ENCODE measurements around the gene IFFO2. TPM values are rescaled to one million over a fixed set of nuclear protein-coding genes. Genes with fewer than 3 reads are reported as not detected.

IFFO2 gene
- total and polyA plus RNA-seq, 2 donors (not counting 1 experiment from before 2014, with no cell fraction given): 16.8 to 19.2 TPM

GRCh38 chr1:18881164-18881563, 75.3 kb downstream of the IFFO2 start:
- no peaks in the 10 kb centered on the region for H3K27me3 ChIP-seq (replicated peaks in 1 of 4; ENCODE audit: control extremely low read depth in 1 of 4, control insufficient read depth in 3 of 4, insufficient read depth in 4 of 4, low read length in 3 of 4)
- DNase-seq (no peak), ATAC-seq (ENCODE audit: low read depth) (no peak)
- no peak overlapping the region for H3K4me2 ChIP-seq (replicated peaks; ENCODE audit: low read depth, low read length, poor library complexity, severe bottlenecking)
- H3K9ac ChIP-seq (ENCODE audit: low read length): no peak overlapping the region
- no peaks in the 10 kb centered on the region for H4K20me1 ChIP-seq (ENCODE audit: control insufficient read depth, insufficient read depth, low read length, poor library complexity, severe bottlenecking)
- Mint-ChIP-seq H3K9me3 (ENCODE audit: insufficient read depth) (no peaks in the 10 kb centered on the region), H3K4me3 (no peak overlapping the region), H3K27me3 (no peaks in the 10 kb centered on the region), H3K4me1 (no peaks in the 10 kb centered on the region), H3K27ac (no peak overlapping the region)
- no peaks in the 10 kb centered on the region for H3K36me3 ChIP-seq (replicated peaks in 1 of 2; ENCODE audit: control extremely low read depth in 1 of 2, control insufficient read depth in 1 of 2, extremely low read depth in 1 of 2, insufficient read depth in 2 of 2, low read length in 1 of 2)
- no peaks in the 10 kb centered on the region for H3K79me2 ChIP-seq (ENCODE audit: control insufficient read depth, insufficient read depth, low read length)
- POLR2A ChIA-PET: no interaction called here
- CTCF ChIA-PET: interaction anchor here (6.1 kb wide), 1 partner anchor 93 kb away, joined by 91 read pairs; no protein-coding TSS in a partner anchor
- intact Hi-C loops (cut with micrococcal nuclease): no loop called here
- no peak overlapping the region for H3K4me3 ChIP-seq (ENCODE audit: control extremely low read depth in 1 of 5, extremely low read depth in 1 of 5, insufficient read depth in 1 of 5, low read depth in 2 of 5, low read length in 4 of 5)
- TF ChIP-seq EZH2 (IDR thresholded peaks at IDR 0.05; ENCODE audit: borderline replicate concordance, insufficient read depth, low read depth, low read length, poor library complexity, severe bottlenecking) (no peak), CTCF (IDR thresholded peaks at IDR 0.05) (no peak)
- H3K27ac ChIP-seq (ENCODE audit: low read length in 2 of 2): no peak overlapping the region
- no peaks in the 10 kb centered on the region for H3K9me3 ChIP-seq (ENCODE audit: control extremely low read depth in 1 of 3, control insufficient read depth in 2 of 3, insufficient read depth in 1 of 3, low read length in 2 of 3)
- H2AFZ ChIP-seq (ENCODE audit: insufficient read depth, low read depth, low read length, poor library complexity, severe bottlenecking): no peak overlapping the region
- WGBS (ENCODE audit: insufficient coverage): 83% methylated on average over 2 of the region's 2 CpGs
- no peaks in the 10 kb centered on the region for H3K4me1 ChIP-seq (ENCODE audit: control insufficient read depth in 2 of 2, insufficient read depth in 2 of 2, low read length in 2 of 2)

GRCh38 chr1:18880585-18880984, 75.9 kb downstream of the IFFO2 start:
- Mint-ChIP-seq H3K4me1 (no peaks in the 10 kb centered on the region), H3K9me3 (ENCODE audit: insufficient read depth) (no peaks in the 10 kb centered on the region), H3K27me3 (no peaks in the 10 kb centered on the region), H3K4me3 (no peak overlapping the region), H3K27ac (no peak overlapping the region)
- Histone ChIP-seq H3K9ac (ENCODE audit: low read length) (no peak overlapping the region), H3K4me1 (ENCODE audit: control insufficient read depth in 2 of 2, insufficient read depth in 2 of 2, low read length in 2 of 2) (no peaks in the 10 kb centered on the region), H3K79me2 (ENCODE audit: control insufficient read depth, insufficient read depth, low read length) (no peaks in the 10 kb centered on the region), H3K27me3 (replicated peaks in 1 of 4; ENCODE audit: control extremely low read depth in 1 of 4, control insufficient read depth in 3 of 4, insufficient read depth in 4 of 4, low read length in 3 of 4) (no peaks in the 10 kb centered on the region), H2AFZ (ENCODE audit: insufficient read depth, low read depth, low read length, poor library complexity, severe bottlenecking) (no peak overlapping the region), H3K4me3 (ENCODE audit: control extremely low read depth in 1 of 5, extremely low read depth in 1 of 5, insufficient read depth in 1 of 5, low read depth in 2 of 5, low read length in 4 of 5) (no peak overlapping the region), H3K36me3 (replicated peaks in 1 of 2; ENCODE audit: control extremely low read depth in 1 of 2, control insufficient read depth in 1 of 2, extremely low read depth in 1 of 2, insufficient read depth in 2 of 2, low read length in 1 of 2) (no peaks in the 10 kb centered on the region), H3K9me3 (ENCODE audit: control extremely low read depth in 1 of 3, control insufficient read depth in 2 of 3, insufficient read depth in 1 of 3, low read length in 2 of 3) (no peaks in the 10 kb centered on the region), H4K20me1 (ENCODE audit: control insufficient read depth, insufficient read depth, low read length, poor library complexity, severe bottlenecking) (no peaks in the 10 kb centered on the region), H3K4me2 (replicated peaks; ENCODE audit: low read depth, low read length, poor library complexity, severe bottlenecking) (no peak overlapping the region), H3K27ac (ENCODE audit: low read length in 2 of 2) (no peak overlapping the region)
- ChIA-PET POLR2A (no interaction called here), CTCF (interaction anchor here (6.1 kb wide), 1 partner anchor 94 kb away, joined by 91 read pairs; no protein-coding TSS in a partner anchor)
- DNase-seq (no peak), ATAC-seq (ENCODE audit: low read depth) (no peak)
- no peak for TF ChIP-seq EZH2 (IDR thresholded peaks at IDR 0.05; ENCODE audit: borderline replicate concordance, insufficient read depth, low read depth, low read length, poor library complexity, severe bottlenecking)
- no peak for TF ChIP-seq CTCF (IDR thresholded peaks at IDR 0.05)
- intact Hi-C loops (cut with micrococcal nuclease): no loop called here
- 83% methylated on average over 1 of the region's 1 CpG for WGBS (ENCODE audit: insufficient coverage)
